HepG2 (cell line): ENCODE data around the gene AUP1. TPM values are rescaled to one million over a fixed set of nuclear protein-coding genes. Genes with fewer than 3 reads are reported as not detected.

Source experiments
- FOSL1 ChIP-seq: sonication (generic); formaldehyde crosslinking; IDR thresholded peaks from 2 replicates; pipeline ENCODE4 v1.9.0; 2021; ENCODE audit warnings: missing genetic modification reagents, borderline replicate concordance
- KMT2A ChIP-seq: sonication (generic); formaldehyde crosslinking; IDR thresholded peaks from 2 replicates; pipeline ENCODE4 v1.4.0; 2020; ENCODE audit warnings: missing genetic modification reagents
- PATZ1 ChIP-seq: sonication (generic); formaldehyde crosslinking; IDR thresholded peaks from 2 replicates; pipeline ENCODE4 v1.4.0; 2020; ENCODE audit warnings: missing genetic modification reagents
- RELA ChIP-seq: sonication (generic); formaldehyde crosslinking; IDR thresholded peaks from 2 replicates; pipeline ENCODE4 v1.4.0; 2020; ENCODE audit warnings: missing genetic modification reagents
- ZNF598 ChIP-seq: sonication (generic); formaldehyde crosslinking; IDR thresholded peaks from 2 replicates; pipeline ENCODE4 v1.5.1; 2020; ENCODE audit warnings: mild to moderate bottlenecking, missing genetic modification reagents, borderline replicate concordance
- ZNF790 ChIP-seq: sonication (generic); formaldehyde crosslinking; IDR thresholded peaks from 2 replicates; pipeline ENCODE4 v1.8.0; 2022; ENCODE audit warnings: missing genetic modification reagents, mild to moderate bottlenecking, borderline replicate concordance
- ZSCAN20 ChIP-seq: sonication (generic); formaldehyde crosslinking; IDR thresholded peaks from 2 replicates; pipeline ENCODE4 v1.4.0; 2020; ENCODE audit warnings: missing genetic modification reagents, mild to moderate bottlenecking, borderline replicate concordance
- polyA plus RNA-seq, 8 experiments: library from polyadenylated mRNA; depleted of rRNA in 3 of 8; stranded (reverse) in 7 of 8; unstranded in 1 of 8; fragments of >200 nt; fragmentation: Illumina TruSeq in 4 of 8; extraction: Trizol in 4 of 8; gene quantifications; 2 replicates each; pipeline versions ENCODE4 v1.2.1 to v1.2.3, GENCODE V29; 2011 to 2016; ENCODE audit warnings: low read depth in 4 of 8, missing spikeins in 1 of 8, mixed read lengths in 1 of 8; ENCODE audit not compliant: insufficient read depth in 1 of 8
- total RNA-seq, 5 experiments: library from RNA; depleted of rRNA; stranded (reverse); fragments of >200 nt; fragmentation: Illumina TruSeq; extraction: Trizol; gene quantifications; 2 replicates each; pipeline ENCODE4 v1.2.3, GENCODE V29; 2016; ENCODE audit warnings: low read depth in 1 of 5
- TF ChIP-seq, protein P1 (sequence below): fragments of 450-650 bp; IDR thresholded peaks from 2 replicates; pipeline ENCODE4 v1.6.1; 2016
- TF ChIP-seq, protein P2 (sequence below): sonication (generic); formaldehyde crosslinking; IDR thresholded peaks from 2 replicates; pipeline ENCODE4 v1.5.0; 2020; ENCODE audit warnings: mild to moderate bottlenecking, missing genetic modification reagents, borderline replicate concordance
- TF ChIP-seq, protein P3 (sequence below), 2 experiments: sonication (generic) in 1 of 2; formaldehyde crosslinking in 1 of 2; IDR thresholded peaks; 2 replicates each; pipeline versions ENCODE4 v1.4.0 to v1.6.1; 2016 to 2020; ENCODE audit warnings: borderline replicate concordance in 1 of 2, low read depth in 1 of 2, mild to moderate bottlenecking in 1 of 2, missing genetic modification reagents in 1 of 2

The AUP1 gene
- total and polyA plus RNA-seq, 2 of the 13 experiments (the other 11 are each of a cell fraction or from before 2014, with no cell fraction given): 174 to 267 TPM

- TF ChIP-seq, protein P1, sequence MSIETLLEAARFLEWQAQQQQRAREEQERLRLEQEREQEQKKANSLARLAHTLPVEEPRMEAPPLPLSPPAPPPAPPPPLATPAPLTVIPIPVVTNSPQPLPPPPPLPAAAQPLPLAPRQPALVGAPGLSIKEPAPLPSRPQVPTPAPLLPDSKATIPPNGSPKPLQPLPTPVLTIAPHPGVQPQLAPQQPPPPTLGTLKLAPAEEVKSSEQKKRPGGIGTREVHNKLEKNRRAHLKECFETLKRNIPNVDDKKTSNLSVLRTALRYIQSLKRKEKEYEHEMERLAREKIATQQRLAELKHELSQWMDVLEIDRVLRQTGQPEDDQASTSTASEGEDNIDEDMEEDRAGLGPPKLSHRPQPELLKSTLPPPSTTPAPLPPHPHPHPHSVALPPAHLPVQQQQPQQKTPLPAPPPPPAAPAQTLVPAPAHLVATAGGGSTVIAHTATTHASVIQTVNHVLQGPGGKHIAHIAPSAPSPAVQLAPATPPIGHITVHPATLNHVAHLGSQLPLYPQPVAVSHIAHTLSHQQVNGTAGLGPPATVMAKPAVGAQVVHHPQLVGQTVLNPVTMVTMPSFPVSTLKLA: peak; percentile 71
- TF ChIP-seq ZSCAN20 (CRISPR knock-in tag) (0 out of 2 replicates have a peak, but pooled peaks have one; percentile 26), ZNF790 (CRISPR knock-in tag) (peak; percentile 66; the same call in 1 of the 2 replicates), PATZ1 (CRISPR knock-in tag) (peak; percentile 77), RELA (CRISPR knock-in tag) (peak; percentile 17; the same call in 1 of the 2 replicates), KMT2A (CRISPR knock-in tag) (peak; percentile 80), FOSL1 (CRISPR knock-in tag) (no peak), ZNF598 (CRISPR knock-in tag) (peak; percentile 15; the same call in 1 of the 2 replicates)
- TF ChIP-seq, protein P2, sequence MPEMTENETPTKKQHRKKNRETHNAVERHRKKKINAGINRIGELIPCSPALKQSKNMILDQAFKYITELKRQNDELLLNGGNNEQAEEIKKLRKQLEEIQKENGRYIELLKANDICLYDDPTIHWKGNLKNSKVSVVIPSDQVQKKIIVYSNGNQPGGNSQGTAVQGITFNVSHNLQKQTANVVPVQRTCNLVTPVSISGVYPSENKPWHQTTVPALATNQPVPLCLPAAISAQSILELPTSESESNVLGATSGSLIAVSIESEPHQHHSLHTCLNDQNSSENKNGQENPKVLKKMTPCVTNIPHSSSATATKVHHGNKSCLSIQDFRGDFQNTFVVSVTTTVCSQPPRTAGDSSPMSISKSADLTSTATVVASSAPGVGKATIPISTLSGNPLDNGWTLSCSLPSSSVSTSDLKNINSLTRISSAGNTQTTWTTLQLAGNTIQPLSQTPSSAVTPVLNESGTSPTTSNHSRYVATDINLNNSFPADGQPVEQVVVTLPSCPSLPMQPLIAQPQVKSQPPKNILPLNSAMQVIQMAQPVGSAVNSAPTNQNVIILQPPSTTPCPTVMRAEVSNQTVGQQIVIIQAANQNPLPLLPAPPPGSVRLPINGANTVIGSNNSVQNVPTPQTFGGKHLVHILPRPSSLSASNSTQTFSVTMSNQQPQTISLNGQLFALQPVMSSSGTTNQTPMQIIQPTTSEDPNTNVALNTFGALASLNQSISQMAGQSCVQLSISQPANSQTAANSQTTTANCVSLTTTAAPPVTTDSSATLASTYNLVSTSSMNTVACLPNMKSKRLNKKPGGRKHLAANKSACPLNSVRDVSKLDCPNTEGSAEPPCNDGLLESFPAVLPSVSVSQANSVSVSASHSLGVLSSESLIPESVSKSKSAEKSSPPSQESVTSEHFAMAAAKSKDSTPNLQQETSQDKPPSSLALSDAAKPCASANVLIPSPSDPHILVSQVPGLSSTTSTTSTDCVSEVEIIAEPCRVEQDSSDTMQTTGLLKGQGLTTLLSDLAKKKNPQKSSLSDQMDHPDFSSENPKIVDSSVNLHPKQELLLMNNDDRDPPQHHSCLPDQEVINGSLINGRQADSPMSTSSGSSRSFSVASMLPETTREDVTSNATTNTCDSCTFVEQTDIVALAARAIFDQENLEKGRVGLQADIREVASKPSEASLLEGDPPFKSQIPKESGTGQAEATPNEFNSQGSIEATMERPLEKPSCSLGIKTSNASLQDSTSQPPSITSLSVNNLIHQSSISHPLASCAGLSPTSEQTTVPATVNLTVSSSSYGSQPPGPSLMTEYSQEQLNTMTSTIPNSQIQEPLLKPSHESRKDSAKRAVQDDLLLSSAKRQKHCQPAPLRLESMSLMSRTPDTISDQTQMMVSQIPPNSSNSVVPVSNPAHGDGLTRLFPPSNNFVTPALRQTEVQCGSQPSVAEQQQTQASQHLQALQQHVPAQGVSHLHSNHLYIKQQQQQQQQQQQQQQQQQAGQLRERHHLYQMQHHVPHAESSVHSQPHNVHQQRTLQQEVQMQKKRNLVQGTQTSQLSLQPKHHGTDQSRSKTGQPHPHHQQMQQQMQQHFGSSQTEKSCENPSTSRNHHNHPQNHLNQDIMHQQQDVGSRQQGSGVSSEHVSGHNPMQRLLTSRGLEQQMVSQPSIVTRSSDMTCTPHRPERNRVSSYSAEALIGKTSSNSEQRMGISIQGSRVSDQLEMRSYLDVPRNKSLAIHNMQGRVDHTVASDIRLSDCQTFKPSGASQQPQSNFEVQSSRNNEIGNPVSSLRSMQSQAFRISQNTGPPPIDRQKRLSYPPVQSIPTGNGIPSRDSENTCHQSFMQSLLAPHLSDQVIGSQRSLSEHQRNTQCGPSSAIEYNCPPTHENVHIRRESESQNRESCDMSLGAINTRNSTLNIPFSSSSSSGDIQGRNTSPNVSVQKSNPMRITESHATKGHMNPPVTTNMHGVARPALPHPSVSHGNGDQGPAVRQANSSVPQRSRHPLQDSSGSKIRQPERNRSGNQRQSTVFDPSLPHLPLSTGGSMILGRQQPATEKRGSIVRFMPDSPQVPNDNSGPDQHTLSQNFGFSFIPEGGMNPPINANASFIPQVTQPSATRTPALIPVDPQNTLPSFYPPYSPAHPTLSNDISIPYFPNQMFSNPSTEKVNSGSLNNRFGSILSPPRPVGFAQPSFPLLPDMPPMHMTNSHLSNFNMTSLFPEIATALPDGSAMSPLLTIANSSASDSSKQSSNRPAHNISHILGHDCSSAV (CRISPR knock-in tag): peak; percentile 80; the same call in 1 of the 2 replicates
- TF ChIP-seq, protein P3, sequence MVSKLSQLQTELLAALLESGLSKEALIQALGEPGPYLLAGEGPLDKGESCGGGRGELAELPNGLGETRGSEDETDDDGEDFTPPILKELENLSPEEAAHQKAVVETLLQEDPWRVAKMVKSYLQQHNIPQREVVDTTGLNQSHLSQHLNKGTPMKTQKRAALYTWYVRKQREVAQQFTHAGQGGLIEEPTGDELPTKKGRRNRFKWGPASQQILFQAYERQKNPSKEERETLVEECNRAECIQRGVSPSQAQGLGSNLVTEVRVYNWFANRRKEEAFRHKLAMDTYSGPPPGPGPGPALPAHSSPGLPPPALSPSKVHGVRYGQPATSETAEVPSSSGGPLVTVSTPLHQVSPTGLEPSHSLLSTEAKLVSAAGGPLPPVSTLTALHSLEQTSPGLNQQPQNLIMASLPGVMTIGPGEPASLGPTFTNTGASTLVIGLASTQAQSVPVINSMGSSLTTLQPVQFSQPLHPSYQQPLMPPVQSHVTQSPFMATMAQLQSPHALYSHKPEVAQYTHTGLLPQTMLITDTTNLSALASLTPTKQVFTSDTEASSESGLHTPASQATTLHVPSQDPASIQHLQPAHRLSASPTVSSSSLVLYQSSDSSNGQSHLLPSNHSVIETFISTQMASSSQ (IDR thresholded peaks at IDR 0.05; ENCODE audit: low read depth): no peak
- TF ChIP-seq, protein P3 (CRISPR knock-in tag; IDR thresholded peaks at IDR 0.05; ENCODE audit: borderline replicate concordance): peak; percentile 81; the same call in 1 of the 2 replicates
Measured at GRCh38 chr2:74529357-74530238, at the start of gene AUP1, which contains the start of gene HTRA2 (continued).
